ENCODE data around the gene AGAP1.
"Not testable (repeated sequence)": the region's sequence is repeated elsewhere in the genome, so short reads cannot be mapped to it uniquely, and the experiment has no call there.

AGAP1 gene

GRCh38 chr2:235596272-235596671 lies 102.4 kb downstream of the AGAP1 start:
- no peak for DNase-seq

- no peak for DNase-seq
Observed at GRCh38 chr2:235597081-235597615, 103.3 kb downstream of the AGAP1 start.

DNA sequence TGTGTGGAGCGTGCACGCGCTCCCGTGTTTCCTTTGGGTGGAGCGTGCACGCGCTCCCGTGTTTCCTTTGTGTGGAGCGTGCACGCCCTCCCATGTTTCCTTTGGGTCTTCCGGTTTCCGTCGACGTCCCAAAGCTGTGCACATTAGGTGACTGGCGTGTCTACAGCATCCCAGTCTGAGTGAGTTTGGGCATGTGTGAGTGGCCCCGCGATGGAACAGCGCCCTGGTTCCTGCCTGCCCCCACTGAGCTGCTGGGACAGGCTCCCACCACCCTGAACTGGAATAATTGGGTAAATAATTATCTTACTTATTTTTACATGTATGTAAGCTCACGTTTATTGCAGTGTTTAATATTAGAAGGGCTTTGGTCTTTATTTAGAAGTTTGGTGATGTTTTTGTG lies 104.2 kb downstream of the AGAP1 start:
- DNase-seq = no peak

GRCh38 chr2:235598532-235599531 lies 105.0 kb downstream of the AGAP1 start:
- no peak for DNase-seq

GRCh38 chr2:235599596-235600338 lies 105.9 kb downstream of the AGAP1 start:
- DNase-seq = peak in 2 of 3 experiments; percentile 65 to 88

DNA sequence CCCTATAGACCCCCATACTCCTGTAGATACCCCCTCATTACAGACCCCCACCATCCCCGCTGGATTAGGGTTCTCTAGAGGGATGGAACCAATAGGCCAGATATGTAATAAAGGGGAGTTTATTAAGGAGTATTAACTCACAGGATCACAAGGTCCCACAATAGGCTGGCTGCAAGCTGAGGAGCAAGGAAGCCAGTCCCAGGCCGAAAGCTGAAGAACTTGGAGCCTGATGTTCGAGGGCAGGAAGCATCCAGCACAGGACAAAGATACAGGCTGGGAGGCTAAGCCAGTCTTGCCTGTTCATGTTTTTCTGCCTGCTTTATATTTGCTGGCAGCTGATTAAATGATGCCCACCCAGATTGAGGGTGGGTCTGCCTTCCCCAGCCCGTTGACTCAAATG lies 106.6 kb downstream of the AGAP1 start:
- no peak for DNase-seq

GRCh38 chr2:235600926-235601325 lies 107.1 kb downstream of the AGAP1 start:
- peak in 1 of 3 experiments; percentile 40 for DNase-seq

DNA sequence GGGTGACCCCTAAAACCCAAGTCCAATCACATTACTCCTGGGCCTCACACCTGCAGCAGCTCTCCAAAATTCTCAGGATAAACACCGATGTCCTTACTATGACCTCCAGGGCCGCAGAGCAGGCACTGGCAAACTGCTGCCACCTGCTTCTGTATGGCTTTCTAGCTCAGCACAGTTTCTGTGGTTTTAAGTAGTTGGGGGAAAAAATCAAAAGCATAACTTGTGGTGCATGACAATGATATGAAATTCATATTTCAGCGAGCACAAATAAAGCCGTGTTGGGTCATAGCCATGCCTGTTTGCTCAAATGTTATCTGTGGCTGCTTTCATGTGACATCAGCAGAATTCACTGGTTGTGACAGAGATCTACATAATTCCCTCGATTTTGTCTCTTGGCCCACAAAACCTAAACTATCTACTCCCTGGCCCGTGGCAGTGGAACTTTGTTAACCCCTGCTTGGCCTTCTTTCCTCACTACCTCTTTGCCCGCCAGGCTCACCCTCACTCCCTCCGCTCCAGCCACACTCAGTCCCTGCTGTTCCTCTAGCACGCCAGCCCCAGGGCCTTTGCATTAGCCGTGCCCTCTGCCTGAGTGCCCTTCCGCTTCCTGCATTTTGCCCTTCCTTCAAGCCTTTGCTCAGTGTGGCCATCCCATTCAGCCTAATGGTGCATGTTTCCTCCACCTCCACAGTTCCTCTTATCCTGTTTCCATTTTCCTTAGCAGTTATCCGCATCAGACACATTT lies 108.3 kb downstream of the AGAP1 start:
- DNase-seq = peak in 1 of 3 experiments; percentile 3

DNA sequence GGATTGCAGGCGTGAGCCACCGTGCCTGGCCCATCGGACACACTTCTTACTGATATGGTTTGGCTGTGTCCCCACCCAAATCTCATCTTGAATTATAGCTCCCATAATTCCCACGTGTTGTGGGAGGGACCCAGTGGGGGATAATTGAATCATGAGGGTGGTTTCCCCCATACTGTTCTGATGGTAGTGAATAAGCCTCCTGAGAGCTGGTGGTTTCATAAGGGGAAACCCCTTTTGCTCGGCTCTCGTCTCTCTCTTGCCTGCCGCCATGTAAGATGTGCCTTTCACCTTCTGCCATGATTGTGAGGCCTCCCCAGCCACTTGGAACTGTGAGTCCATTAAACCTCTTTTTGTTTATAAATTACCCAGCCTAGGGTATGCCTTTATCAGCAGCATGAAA lies 109.1 kb downstream of the AGAP1 start:
- DNase-seq = not testable (repeated sequence)

DNA sequence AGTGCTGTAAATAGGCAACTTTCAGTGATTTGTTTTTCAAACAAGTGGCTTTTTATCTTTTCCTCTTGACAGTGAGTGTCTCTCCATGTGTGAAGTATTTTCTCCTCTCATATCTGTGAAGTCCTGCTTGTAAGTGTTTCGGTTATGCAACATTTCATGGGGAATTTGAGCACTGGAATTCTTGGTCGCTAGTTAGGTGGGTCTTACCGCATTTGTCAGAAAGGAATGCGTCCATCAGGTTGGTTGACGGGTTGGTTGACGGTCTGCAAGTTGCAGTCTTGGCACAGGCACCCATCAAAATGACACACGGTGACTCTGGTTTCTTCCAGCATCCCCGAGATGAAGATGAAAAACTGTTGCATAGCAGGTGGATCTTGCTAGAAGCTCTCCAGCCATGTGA lies 109.8 kb downstream of the AGAP1 start:
- no peak for DNase-seq

DNA sequence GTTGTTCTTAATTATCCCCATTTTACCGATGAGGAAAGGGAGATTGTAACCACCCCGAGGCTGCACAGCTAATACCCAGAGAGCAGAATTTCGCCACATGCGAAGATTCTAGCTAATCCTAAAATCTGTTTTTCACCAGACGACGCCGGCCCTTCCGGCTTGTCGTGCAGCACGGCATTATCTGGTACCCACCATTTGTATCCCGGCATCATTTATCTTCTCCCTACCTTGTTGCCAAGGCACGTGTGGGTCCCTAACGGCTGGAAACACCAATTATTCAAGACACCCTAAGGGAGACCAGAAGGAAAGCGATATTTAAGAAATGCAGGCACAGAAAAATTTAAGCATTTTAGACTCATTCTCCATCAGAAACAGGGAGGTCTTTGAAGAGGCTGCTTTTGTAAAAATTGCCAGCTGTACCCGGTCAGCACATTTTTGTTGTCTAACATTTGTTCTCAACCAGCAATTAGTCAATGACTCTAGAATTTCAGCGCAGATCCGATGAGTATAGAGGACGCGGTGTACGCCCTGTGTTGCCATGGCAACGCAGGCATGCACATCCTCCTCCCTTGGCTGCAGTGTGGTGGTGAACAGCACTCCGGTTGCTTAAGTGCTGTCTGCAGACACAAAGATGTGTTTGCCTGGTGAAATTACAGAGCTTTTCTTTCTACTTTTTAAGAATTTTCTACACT lies 111.6 kb downstream of the AGAP1 start:
- peak; percentile 85 to 98 (median 90) for DNase-seq

- no peak for DNase-seq
Observed at GRCh38 chr2:235606004-235606715, 112.3 kb downstream of the AGAP1 start.

- no peak for DNase-seq
Observed at GRCh38 chr2:235607546-235608199, 113.8 kb downstream of the AGAP1 start.

DNA sequence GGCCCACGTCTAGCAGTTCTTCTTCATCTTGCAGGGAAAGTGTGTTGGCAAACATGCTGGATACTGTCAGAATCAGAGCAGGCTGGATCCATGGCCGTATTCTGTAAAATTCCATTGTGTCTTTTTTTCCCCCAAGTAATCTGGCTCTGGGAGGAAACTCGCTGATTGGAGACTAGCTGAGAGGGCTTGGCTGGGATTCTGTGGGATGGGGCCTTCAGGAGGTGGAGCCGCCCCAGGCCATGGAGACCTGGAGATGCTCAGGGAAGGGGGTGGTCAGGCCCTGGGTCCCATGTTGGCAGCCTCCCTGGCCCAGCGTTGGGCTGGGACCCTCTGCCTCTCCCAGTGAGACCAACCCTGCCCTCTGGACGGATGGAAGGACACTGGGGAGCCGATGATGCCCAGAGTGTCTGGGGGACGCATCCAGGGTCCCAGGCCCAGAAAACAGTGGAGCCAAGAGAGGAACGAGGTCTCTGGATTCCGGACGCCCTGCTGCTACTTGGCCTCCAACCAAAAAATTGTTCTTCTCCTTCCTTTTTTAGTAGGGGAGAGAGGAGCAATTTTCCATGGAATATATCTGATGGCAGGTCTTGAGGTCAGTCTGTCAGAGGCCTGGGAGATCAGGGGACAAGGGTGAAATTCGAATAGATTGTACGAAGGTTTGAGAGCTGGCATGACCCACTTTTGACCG lies 114.5 kb downstream of the AGAP1 start:
- DNase-seq = no peak

DNA sequence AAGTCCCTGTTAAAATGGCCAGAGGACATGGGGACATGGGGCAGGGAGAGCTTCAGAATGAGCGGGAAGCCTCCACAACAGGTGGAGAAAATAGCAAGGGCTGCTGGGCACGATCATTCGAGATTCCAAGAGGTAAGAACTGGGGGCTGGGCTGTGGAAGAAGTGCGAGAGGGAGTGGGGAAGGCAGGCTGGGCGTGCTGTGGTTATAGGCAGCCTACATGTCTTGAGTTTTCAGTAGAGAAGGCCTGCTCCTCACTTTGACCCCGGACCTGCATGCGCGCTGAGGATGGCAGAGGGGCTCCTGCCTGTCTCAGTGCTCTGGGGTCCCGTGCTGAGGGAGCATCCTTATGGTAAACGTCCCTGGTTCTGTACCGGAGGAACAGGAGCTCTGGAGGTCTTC lies 115.5 kb downstream of the AGAP1 start:
- DNase-seq = no peak

DNA sequence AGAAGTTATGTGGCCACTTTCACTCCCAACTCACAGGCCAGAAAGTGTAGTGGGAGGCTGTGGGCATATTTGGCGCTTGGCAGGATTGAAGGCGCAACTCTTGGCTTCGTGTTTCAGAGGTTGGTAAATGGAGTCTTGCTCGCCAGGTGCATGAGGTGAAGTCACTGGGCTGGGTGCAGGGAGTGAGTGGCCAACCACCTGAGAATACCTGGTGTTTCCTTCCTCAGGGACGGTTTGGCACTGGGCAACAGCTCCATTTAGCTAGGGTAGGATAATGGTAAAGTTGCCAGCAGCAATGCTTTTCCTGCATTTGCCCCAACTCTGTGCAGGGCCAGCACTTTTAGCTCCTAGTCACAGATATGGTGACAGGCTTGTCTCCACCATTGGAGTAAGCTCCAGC lies 115.9 kb downstream of the AGAP1 start:
- no peak for DNase-seq

DNA sequence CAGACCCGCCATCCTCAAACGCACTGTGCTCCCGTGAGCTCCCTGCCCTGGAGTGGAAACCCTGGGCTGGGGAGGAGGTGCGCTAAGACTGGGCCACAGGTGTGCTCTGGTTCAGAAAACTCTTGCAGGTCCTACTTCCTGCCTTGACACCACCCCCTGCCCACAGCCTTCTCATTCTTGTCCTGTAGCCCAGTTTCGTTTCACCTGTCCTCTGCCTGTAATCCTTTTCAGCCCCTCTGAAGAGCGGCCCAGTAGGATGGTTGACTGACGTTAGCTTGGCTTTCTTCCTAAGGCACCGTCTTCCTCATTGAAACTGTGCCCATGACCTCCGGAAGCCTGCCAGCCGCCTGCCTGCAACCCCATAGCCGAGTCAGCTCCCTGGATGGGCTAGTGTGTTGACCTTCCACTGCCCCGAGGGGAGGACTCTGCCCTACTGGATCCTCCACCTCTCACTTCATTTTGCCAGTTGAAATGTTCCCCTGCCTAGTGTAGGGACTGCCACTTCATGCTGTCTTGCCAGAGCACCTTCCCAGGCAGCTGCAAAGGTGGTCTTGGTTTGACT lies 116.9 kb downstream of the AGAP1 start:
- DNase-seq = no peak

DNA sequence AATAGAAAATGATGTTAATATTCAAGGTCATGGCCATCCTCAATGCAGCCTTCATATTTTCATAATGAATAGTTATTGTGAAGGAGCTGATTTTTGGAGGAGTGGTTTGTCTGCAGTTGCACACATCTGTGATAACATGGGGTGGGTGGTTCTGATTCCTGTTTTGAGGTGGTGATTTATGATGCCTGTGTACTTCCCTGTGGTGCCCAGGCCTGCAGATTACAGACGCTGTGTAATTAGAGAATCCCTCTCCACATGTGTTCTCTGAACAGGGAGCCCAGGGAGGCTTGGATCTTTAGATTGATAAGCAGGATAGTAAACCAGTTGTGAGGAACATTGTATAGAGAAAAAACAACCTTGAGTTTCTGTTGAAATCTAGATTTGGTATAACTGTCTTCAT lies 117.5 kb downstream of the AGAP1 start:
- peak in 2 of 3 experiments; percentile 81 to 97 for DNase-seq

DNA sequence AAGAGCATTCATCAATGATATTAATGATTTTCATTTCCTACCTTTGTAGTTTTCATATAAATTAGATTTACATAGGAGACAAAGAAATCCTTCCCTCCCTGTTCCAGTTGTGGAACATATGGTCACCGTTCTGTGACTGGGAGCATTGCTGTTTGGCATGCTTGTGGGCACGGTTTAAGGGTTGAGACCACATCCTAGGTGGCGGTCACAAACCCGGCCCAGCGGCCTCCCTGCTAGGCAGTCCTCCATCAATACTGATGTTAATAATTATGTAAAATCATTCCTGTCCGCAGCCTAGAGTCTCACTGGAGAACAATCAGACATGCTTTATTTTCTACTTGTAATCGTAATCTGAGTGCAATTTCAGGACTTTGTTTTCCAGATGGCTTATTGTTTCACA lies 117.9 kb downstream of the AGAP1 start:
- no peak for DNase-seq
